ENCODE data around the gene CCDC171. TPM values are rescaled to one million over a fixed set of nuclear protein-coding genes. Genes with fewer than 3 reads are reported as not detected.
"Not testable (repeated sequence)": the region's sequence is repeated elsewhere in the genome, so short reads cannot be mapped to it uniquely, and the experiment has no call there.

The CCDC171 gene
- total and polyA plus RNA-seq, 4 experiments from 2014 or later: 0.11 to 1.9 (median 1.0) TPM

- no peaks in the 10 kb centered on the region for H3K36me3 ChIP-seq (ENCODE audit: insufficient read depth, low read length)
- H3K27me3 Mint-ChIP-seq: no peaks in the 10 kb centered on the region
- H3K9me3 ChIP-seq (ENCODE audit: control insufficient read depth in 1 of 2, low read length in 2 of 2): no peaks in the 10 kb centered on the region
- no peak overlapping the region for H3K27ac ChIP-seq (ENCODE audit: low read depth, low read length)
- ChIA-PET CTCF (ENCODE audit: partially characterized antibody) (no interaction called here), POLR2A (ENCODE audit: partially characterized antibody) (no interaction called here)
- H3K4me3 Mint-ChIP-seq: no peak overlapping the region
- no peaks in the 10 kb centered on the region for H3K27me3 ChIP-seq (ENCODE audit: insufficient read depth, low read length)
- H3K4me3 ChIP-seq (ENCODE audit: low read length in 2 of 2): no peak overlapping the region
- intact Hi-C loops (cut with micrococcal nuclease): no loop called here
- DNase-seq: no peak
- H3K4me1 ChIP-seq (ENCODE audit: insufficient read depth, low read length): no peaks in the 10 kb centered on the region
- peaks cover 0 to under 1% of the 10 kb centered on the region in 2 donors for H3K36me3 Mint-ChIP-seq
- no peak overlapping the region for H3K27ac Mint-ChIP-seq
- peaks cover 0 to 2% (median under 1%) of the 10 kb centered on the region in 8 donors for H3K9me3 Mint-ChIP-seq
- H3K4me1 Mint-ChIP-seq: no peaks in the 10 kb centered on the region
Observed at GRCh38 chr9:15693701-15694100, 140.9 kb downstream of the CCDC171 start.

GRCh38 chr9:15696979-15697378 lies 144.1 kb downstream of the CCDC171 start:
- intact Hi-C loops (cut with micrococcal nuclease): no loop called here
- Histone ChIP-seq H3K36me3 (ENCODE audit: insufficient read depth, low read length) (no peaks in the 10 kb centered on the region), H3K4me3 (ENCODE audit: low read length in 2 of 2) (no peak overlapping the region), H3K27me3 (ENCODE audit: insufficient read depth, low read length) (no peaks in the 10 kb centered on the region), H3K9me3 (ENCODE audit: control insufficient read depth in 1 of 2, low read length in 2 of 2) (no peaks in the 10 kb centered on the region), H3K4me1 (ENCODE audit: insufficient read depth, low read length) (no peaks in the 10 kb centered on the region), H3K27ac (ENCODE audit: low read depth, low read length) (no peak overlapping the region)
- DNase-seq: no peak
- peaks cover 0 to 17% of the 10 kb centered on the region in 2 donors for H3K36me3 Mint-ChIP-seq
- peaks cover 0 to 1% (median 0%) of the 10 kb centered on the region in 8 donors for H3K9me3 Mint-ChIP-seq
- no peak overlapping the region for H3K27ac Mint-ChIP-seq
- no peaks in the 10 kb centered on the region for H3K4me1 Mint-ChIP-seq
- no peaks in the 10 kb centered on the region for H3K27me3 Mint-ChIP-seq
- no peak overlapping the region for H3K4me3 Mint-ChIP-seq
- POLR2A ChIA-PET (ENCODE audit: partially characterized antibody): no interaction called here
- CTCF ChIA-PET (ENCODE audit: partially characterized antibody): no interaction called here

GRCh38 chr9:15697446-15697851 lies 144.6 kb downstream of the CCDC171 start:
- Mint-ChIP-seq H3K27ac (no peak overlapping the region), H3K27me3 (no peaks in the 10 kb centered on the region), H3K4me3 (no peak overlapping the region), H3K9me3 (peaks cover 0 to 1% (median 0%) of the 10 kb centered on the region in 8 donors), H3K36me3 (peaks cover 0 to 17% of the 10 kb centered on the region in 2 donors), H3K4me1 (no peaks in the 10 kb centered on the region)
- no peak overlapping the region for H3K4me3 ChIP-seq (ENCODE audit: low read length in 2 of 2)
- no peaks in the 10 kb centered on the region for H3K27me3 ChIP-seq (ENCODE audit: insufficient read depth, low read length)
- no peaks in the 10 kb centered on the region for H3K36me3 ChIP-seq (ENCODE audit: insufficient read depth, low read length)
- intact Hi-C loops (cut with micrococcal nuclease): no loop called here
- no peaks in the 10 kb centered on the region for H3K9me3 ChIP-seq (ENCODE audit: control insufficient read depth in 1 of 2, low read length in 2 of 2)
- ChIA-PET CTCF (ENCODE audit: partially characterized antibody) (no interaction called here), POLR2A (ENCODE audit: partially characterized antibody) (no interaction called here)
- no peak overlapping the region for H3K27ac ChIP-seq (ENCODE audit: low read depth, low read length)
- no peak for DNase-seq
- no peaks in the 10 kb centered on the region for H3K4me1 ChIP-seq (ENCODE audit: insufficient read depth, low read length)

- intact Hi-C loops (cut with micrococcal nuclease); H3K36me3 ChIP-seq (ENCODE audit: insufficient read depth, low read length); H3K27ac ChIP-seq (ENCODE audit: low read depth, low read length); H3K9me3 ChIP-seq (ENCODE audit: control insufficient read depth in 1 of 2, low read length in 2 of 2); H3K4me3 ChIP-seq (ENCODE audit: low read length in 2 of 2); H3K4me1 Mint-ChIP-seq; POLR2A ChIA-PET (ENCODE audit: partially characterized antibody); DNase-seq; H3K27me3 ChIP-seq (ENCODE audit: insufficient read depth, low read length); H3K27ac Mint-ChIP-seq; H3K27me3 Mint-ChIP-seq; H3K9me3 Mint-ChIP-seq; H3K4me1 ChIP-seq (ENCODE audit: insufficient read depth, low read length); H3K4me3 Mint-ChIP-seq; CTCF ChIA-PET (ENCODE audit: partially characterized antibody): not testable (repeated sequence)
- peaks cover 0 to 22% of the 10 kb centered on the region in 2 donors for H3K36me3 Mint-ChIP-seq
Observed at GRCh38 chr9:15699876-15700559, 147.2 kb downstream of the CCDC171 start.

- Mint-ChIP-seq H3K9me3 (no peaks in the 10 kb centered on the region), H3K27me3 (no peaks in the 10 kb centered on the region), H3K27ac (no peak overlapping the region), H3K36me3 (peaks cover 0 to 5% of the 10 kb centered on the region in 2 donors), H3K4me1 (no peaks in the 10 kb centered on the region), H3K4me3 (no peak overlapping the region)
- ChIA-PET CTCF (ENCODE audit: partially characterized antibody) (no interaction called here), POLR2A (ENCODE audit: partially characterized antibody) (no interaction called here)
- intact Hi-C loops (cut with micrococcal nuclease): no loop called here
- H3K27me3 ChIP-seq (ENCODE audit: insufficient read depth, low read length): no peaks in the 10 kb centered on the region
- no peaks in the 10 kb centered on the region for H3K4me1 ChIP-seq (ENCODE audit: insufficient read depth, low read length)
- no peaks in the 10 kb centered on the region for H3K9me3 ChIP-seq (ENCODE audit: control insufficient read depth in 1 of 2, low read length in 2 of 2)
- no peak overlapping the region for H3K27ac ChIP-seq (ENCODE audit: low read depth, low read length)
- no peak for DNase-seq
- no peak overlapping the region for H3K4me3 ChIP-seq (ENCODE audit: low read length in 2 of 2)
- H3K36me3 ChIP-seq (ENCODE audit: insufficient read depth, low read length): no peaks in the 10 kb centered on the region
Observed at GRCh38 chr9:15707000-15707399, 154.2 kb downstream of the CCDC171 start.

- H3K4me1 Mint-ChIP-seq: no peaks in the 10 kb centered on the region
- H3K9me3 Mint-ChIP-seq: no peaks in the 10 kb centered on the region
- no peak for DNase-seq
- Histone ChIP-seq H3K4me3 (ENCODE audit: low read length in 2 of 2) (no peak overlapping the region), H3K27ac (ENCODE audit: low read depth, low read length) (no peak overlapping the region), H3K36me3 (ENCODE audit: insufficient read depth, low read length) (no peaks in the 10 kb centered on the region), H3K27me3 (ENCODE audit: insufficient read depth, low read length) (no peaks in the 10 kb centered on the region), H3K9me3 (ENCODE audit: control insufficient read depth in 1 of 2, low read length in 2 of 2) (no peaks in the 10 kb centered on the region), H3K4me1 (ENCODE audit: insufficient read depth, low read length) (no peaks in the 10 kb centered on the region)
- no peaks in the 10 kb centered on the region for H3K27me3 Mint-ChIP-seq
- POLR2A ChIA-PET (ENCODE audit: partially characterized antibody): no interaction called here
- no peak overlapping the region for H3K4me3 Mint-ChIP-seq
- CTCF ChIA-PET (ENCODE audit: partially characterized antibody): no interaction called here
- H3K36me3 Mint-ChIP-seq: no peaks in the 10 kb centered on the region
- intact Hi-C loops (cut with micrococcal nuclease): no loop called here
- H3K27ac Mint-ChIP-seq: peak overlapping the region in 1 of 7 donors; percentile 54
Observed at GRCh38 chr9:15711531-15711930, 158.7 kb downstream of the CCDC171 start.

- Mint-ChIP-seq H3K4me1 (no peaks in the 10 kb centered on the region), H3K27ac (peak overlapping the region in 1 of 7 donors; percentile 54), H3K36me3 (no peaks in the 10 kb centered on the region), H3K4me3 (no peak overlapping the region), H3K9me3 (no peaks in the 10 kb centered on the region), H3K27me3 (no peaks in the 10 kb centered on the region)
- H3K4me3 ChIP-seq (ENCODE audit: low read length in 2 of 2): no peak overlapping the region
- ChIA-PET CTCF (ENCODE audit: partially characterized antibody) (no interaction called here), POLR2A (ENCODE audit: partially characterized antibody) (no interaction called here)
- H3K27ac ChIP-seq (ENCODE audit: low read depth, low read length): no peak overlapping the region
- H3K36me3 ChIP-seq (ENCODE audit: insufficient read depth, low read length): no peaks in the 10 kb centered on the region
- H3K4me1 ChIP-seq (ENCODE audit: insufficient read depth, low read length): no peaks in the 10 kb centered on the region
- no peaks in the 10 kb centered on the region for H3K27me3 ChIP-seq (ENCODE audit: insufficient read depth, low read length)
- intact Hi-C loops (cut with micrococcal nuclease): no loop called here
- H3K9me3 ChIP-seq (ENCODE audit: control insufficient read depth in 1 of 2, low read length in 2 of 2): no peaks in the 10 kb centered on the region
- DNase-seq: no peak
Observed at GRCh38 chr9:15711931-15712330, 159.1 kb downstream of the CCDC171 start.

- Mint-ChIP-seq H3K9me3 (no peaks in the 10 kb centered on the region), H3K4me3 (no peak overlapping the region), H3K27ac (no peak overlapping the region), H3K4me1 (no peaks in the 10 kb centered on the region), H3K27me3 (no peaks in the 10 kb centered on the region), H3K36me3 (no peaks in the 10 kb centered on the region)
- ChIA-PET CTCF (ENCODE audit: partially characterized antibody) (no interaction called here), POLR2A (ENCODE audit: partially characterized antibody) (no interaction called here)
- Histone ChIP-seq H3K4me3 (ENCODE audit: low read length in 2 of 2) (no peak overlapping the region), H3K9me3 (ENCODE audit: control insufficient read depth in 1 of 2, low read length in 2 of 2) (no peaks in the 10 kb centered on the region), H3K4me1 (ENCODE audit: insufficient read depth, low read length) (no peaks in the 10 kb centered on the region), H3K27me3 (ENCODE audit: insufficient read depth, low read length) (no peaks in the 10 kb centered on the region), H3K27ac (ENCODE audit: low read depth, low read length) (no peak overlapping the region), H3K36me3 (ENCODE audit: insufficient read depth, low read length) (no peaks in the 10 kb centered on the region)
- no peak for DNase-seq
- intact Hi-C loops (cut with micrococcal nuclease): no loop called here
Observed at GRCh38 chr9:15714746-15715145, 161.9 kb downstream of the CCDC171 start.
